ENCODE measurements around the gene OR8B8.

DNA sequence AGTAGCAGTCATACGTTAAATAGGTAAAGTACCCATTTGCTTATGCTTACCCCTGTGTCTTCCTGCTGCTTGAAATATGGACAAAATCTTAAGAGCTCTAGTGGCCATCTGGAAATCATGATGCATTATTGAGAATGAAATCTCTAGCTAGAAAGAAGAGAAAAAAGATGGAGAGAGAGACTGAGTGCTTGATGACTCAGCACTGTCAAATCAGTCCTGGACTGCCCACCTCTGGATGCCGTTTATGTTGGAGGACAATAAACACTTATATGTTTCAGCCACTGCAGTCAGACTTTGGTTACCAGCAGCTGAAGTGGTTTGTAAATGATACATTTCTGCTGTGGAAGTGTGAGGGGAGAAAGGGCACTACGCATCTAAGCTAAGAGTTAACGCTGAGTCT is 24.5 kb downstream of the OR8B8 start:
- TF ChIP-seq MAX (IDR thresholded peaks at IDR 0.05; ENCODE audit: low read depth, low read length) (no peak), MYC (IDR thresholded peaks at IDR 0.05; ENCODE audit: low read depth, low read length) (no peak)
- TF ChIP-seq, protein P1, sequence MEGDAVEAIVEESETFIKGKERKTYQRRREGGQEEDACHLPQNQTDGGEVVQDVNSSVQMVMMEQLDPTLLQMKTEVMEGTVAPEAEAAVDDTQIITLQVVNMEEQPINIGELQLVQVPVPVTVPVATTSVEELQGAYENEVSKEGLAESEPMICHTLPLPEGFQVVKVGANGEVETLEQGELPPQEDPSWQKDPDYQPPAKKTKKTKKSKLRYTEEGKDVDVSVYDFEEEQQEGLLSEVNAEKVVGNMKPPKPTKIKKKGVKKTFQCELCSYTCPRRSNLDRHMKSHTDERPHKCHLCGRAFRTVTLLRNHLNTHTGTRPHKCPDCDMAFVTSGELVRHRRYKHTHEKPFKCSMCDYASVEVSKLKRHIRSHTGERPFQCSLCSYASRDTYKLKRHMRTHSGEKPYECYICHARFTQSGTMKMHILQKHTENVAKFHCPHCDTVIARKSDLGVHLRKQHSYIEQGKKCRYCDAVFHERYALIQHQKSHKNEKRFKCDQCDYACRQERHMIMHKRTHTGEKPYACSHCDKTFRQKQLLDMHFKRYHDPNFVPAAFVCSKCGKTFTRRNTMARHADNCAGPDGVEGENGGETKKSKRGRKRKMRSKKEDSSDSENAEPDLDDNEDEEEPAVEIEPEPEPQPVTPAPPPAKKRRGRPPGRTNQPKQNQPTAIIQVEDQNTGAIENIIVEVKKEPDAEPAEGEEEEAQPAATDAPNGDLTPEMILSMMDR (IDR thresholded peaks at IDR 0.05; ENCODE audit: low read depth, low read length) = no peak
